Measurements from ENCODE around the gene CYB561D2. TPM values are rescaled to one million over a fixed set of nuclear protein-coding genes. Genes with fewer than 3 reads are reported as not detected.

The CYB561D2 gene
- total RNA-seq, 3 donors from 2014 or later = 31.8 to 35.3 (median 33.1) TPM

- peak overlapping the region; percentile 89 for H3K4me3 Mint-ChIP-seq
- H3K9me3 Mint-ChIP-seq = no peaks in the 10 kb centered on the region
- ATAC-seq (no peak), DNase-seq (no peak)
- no peaks in the 10 kb centered on the region for H3K36me3 Mint-ChIP-seq (ENCODE audit: insufficient read depth)
- no peaks in the 10 kb centered on the region for H3K27me3 Mint-ChIP-seq (ENCODE audit: low read depth)
- peaks cover 43% of the 10 kb centered on the region for H3K4me1 Mint-ChIP-seq (ENCODE audit: low read depth)
Measured at GRCh38 chr3:50319894-50320625, 30.6 kb upstream of the CYB561D2 start.

- H3K9me3 Mint-ChIP-seq = no peaks in the 10 kb centered on the region
- ATAC-seq (peak; percentile 60 to 67), DNase-seq (peak; percentile 55)
- H3K4me3 Mint-ChIP-seq = peak overlapping the region; percentile 89
- no peaks in the 10 kb centered on the region for H3K27me3 Mint-ChIP-seq (ENCODE audit: low read depth)
- H3K36me3 Mint-ChIP-seq (ENCODE audit: insufficient read depth) = peaks cover 3% of the 10 kb centered on the region
- H3K4me1 Mint-ChIP-seq (ENCODE audit: low read depth) = peaks cover 41% of the 10 kb centered on the region
Measured at GRCh38 chr3:50320853-50321335, 29.8 kb upstream of the CYB561D2 start.

GRCh38 chr3:50321336-50322114 is 29.1 kb upstream of the CYB561D2 start:
- H3K27me3 Mint-ChIP-seq (ENCODE audit: low read depth) = no peaks in the 10 kb centered on the region
- peak overlapping the region; percentile 82 for H3K4me3 Mint-ChIP-seq
- H3K4me1 Mint-ChIP-seq (ENCODE audit: low read depth) = peaks cover 39% of the 10 kb centered on the region
- ATAC-seq = peak; percentile 85 to 86
- H3K36me3 Mint-ChIP-seq (ENCODE audit: insufficient read depth) = peaks cover 3% of the 10 kb centered on the region
- DNase-seq = peak; percentile 70
- no peaks in the 10 kb centered on the region for H3K9me3 Mint-ChIP-seq

DNA sequence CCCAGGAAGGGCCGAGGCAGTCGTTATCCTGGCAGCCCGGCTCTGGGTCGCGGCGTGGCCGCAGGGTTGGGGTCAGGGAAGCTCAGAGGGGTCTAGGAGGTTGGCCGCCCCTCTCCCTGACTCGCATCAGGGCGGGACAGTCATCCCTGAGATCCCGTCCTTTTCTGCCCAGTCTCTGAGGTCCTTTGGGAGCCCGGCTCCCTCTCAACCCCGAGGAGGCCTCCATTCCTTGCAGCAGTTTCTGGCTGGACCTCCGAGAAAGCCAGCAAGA is 28.6 kb upstream of the CYB561D2 start:
- Mint-ChIP-seq H3K27me3 (ENCODE audit: low read depth) (no peaks in the 10 kb centered on the region), H3K36me3 (ENCODE audit: insufficient read depth) (peaks cover 3% of the 10 kb centered on the region), H3K4me1 (ENCODE audit: low read depth) (peaks cover 38% of the 10 kb centered on the region), H3K9me3 (no peaks in the 10 kb centered on the region), H3K4me3 (no peak overlapping the region)
- DNase-seq (no peak), ATAC-seq (no peak)

DNA sequence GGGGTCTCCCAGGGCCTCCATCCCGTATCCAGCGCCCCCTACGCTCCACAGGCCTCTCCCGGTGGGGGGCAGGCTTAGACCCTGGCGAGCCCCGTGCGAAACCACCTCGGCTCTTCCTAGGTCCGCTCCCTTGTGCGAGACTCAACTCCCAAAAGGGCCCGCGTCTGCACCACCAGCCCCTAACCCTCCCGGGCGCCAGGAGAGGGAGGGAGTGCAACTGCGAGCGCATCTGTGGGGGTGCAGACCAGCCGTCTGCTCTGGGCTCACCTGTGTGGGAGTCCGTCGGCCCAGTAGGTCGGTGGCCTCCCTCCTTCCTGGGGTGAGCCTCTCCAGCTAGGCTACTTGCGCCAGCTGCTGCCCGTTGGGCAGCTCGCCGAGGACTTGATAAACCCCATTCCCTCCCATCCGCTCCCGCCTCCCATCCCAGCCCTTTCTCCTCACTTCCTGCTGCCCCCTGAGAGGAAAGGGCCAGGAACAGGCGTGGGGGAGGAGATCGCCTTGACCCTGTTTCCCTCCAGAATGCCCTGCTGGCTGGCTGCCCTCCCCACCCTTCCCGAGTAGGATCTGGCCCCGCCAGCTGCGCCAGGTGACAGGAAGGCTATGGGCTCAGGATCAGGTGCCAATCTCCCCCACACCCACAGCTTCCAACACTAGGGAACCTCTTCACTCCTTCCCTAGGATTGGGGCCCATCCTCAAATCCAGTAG is 28.1 kb upstream of the CYB561D2 start, which contains the start of gene HYAL2:
TSS of gene HYAL2 (minus strand) at position 360 of the 706 bp plus-strand sequence. CDS start 2,256 bp downstream, outside the sequence.
- peak within 1 kb of the TSS; percentile 82 for H3K4me3 Mint-ChIP-seq
- peaks cover 38% of the 10 kb centered on the region for H3K4me1 Mint-ChIP-seq (ENCODE audit: low read depth)
- H3K27me3 Mint-ChIP-seq (ENCODE audit: low read depth) = no peaks in the 10 kb centered on the region
- DNase-seq = no peak
- H3K36me3 Mint-ChIP-seq (ENCODE audit: insufficient read depth) = peaks cover 3% of the 10 kb centered on the region
- H3K9me3 Mint-ChIP-seq = no peaks in the 10 kb centered on the region
- ATAC-seq = no peak

DNA sequence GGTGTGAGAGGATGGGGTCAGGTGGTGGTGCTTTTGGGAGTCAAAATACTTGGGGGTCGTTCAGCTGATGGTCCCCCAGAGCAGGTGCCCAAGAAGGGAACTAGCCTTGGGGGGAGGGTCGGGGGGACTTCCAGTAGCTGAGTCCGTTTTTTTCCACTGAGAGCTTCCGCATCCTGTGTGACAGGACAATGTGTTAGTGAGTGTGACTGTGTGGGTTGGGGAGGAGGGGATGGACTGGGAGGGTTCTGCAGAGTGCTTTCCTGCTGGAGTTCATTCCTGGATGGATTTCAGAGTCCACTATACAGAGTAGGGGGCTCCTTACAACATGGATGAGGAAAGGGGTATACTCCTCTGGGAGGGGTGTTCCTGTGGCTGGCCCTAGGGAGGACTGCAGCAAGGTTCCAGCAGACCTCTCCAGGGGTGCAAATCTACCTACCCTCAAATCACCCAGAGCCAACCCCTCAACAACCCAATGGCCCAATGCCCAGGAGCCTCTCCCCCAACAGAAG is 27.5 kb upstream of the CYB561D2 start:
- Mint-ChIP-seq H3K4me1 (ENCODE audit: low read depth) (peaks cover 40% of the 10 kb centered on the region), H3K9me3 (no peaks in the 10 kb centered on the region), H3K27me3 (ENCODE audit: low read depth) (no peaks in the 10 kb centered on the region), H3K36me3 (ENCODE audit: insufficient read depth) (peaks cover 3% of the 10 kb centered on the region), H3K4me3 (no peak overlapping the region)
- no peak for DNase-seq
- ATAC-seq = no peak

- Mint-ChIP-seq H3K27me3 (ENCODE audit: low read depth) (no peaks in the 10 kb centered on the region), H3K4me1 (ENCODE audit: low read depth) (peaks cover 42% of the 10 kb centered on the region), H3K4me3 (no peak overlapping the region), H3K36me3 (ENCODE audit: insufficient read depth) (peaks cover 3% of the 10 kb centered on the region), H3K9me3 (no peaks in the 10 kb centered on the region)
- DNase-seq (no peak), ATAC-seq (no peak)
Measured at GRCh38 chr3:50323614-50324199, 27.0 kb upstream of the CYB561D2 start.

DNA sequence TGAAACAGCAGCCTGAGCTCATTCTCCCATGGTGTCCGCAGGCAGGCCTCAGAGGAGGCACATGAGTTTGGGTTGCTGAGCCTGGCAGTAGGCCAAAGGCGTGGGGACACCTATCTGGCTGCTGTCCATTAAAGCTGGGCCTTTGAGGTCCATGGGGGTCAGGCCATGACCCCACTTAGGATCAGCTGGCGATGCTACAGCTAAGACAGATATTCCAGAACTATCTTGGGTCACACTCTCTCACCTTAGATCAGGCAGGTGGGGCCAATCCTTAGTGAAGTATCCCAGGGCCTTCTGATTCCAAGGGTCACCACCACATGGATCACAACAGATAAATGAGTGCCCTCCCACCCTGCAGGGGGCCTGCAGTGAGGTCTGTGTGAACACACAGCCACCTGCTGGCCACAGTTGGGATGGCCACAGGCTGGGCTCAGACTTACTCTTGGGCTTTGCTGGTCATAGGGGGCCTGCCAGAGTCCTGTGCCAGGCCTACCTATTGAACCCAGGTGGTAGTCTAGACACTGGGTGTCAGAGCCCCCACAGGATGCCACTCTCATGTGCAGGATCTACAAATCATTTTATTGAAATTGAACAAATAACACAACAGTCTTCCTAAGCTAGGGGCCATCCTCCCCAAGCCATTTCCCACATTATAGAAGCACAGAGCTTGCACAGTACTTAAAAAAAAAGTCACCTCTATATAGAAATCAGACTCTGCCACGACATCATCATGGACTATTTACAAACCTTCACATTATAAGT is 26.1 kb upstream of the CYB561D2 start:
- Mint-ChIP-seq H3K4me1 (ENCODE audit: low read depth) (peaks cover 34% of the 10 kb centered on the region), H3K27me3 (ENCODE audit: low read depth) (no peaks in the 10 kb centered on the region), H3K9me3 (no peaks in the 10 kb centered on the region), H3K4me3 (no peak overlapping the region), H3K36me3 (ENCODE audit: insufficient read depth) (peaks cover 3% of the 10 kb centered on the region)
- DNase-seq (peak; percentile 52), ATAC-seq (peak; percentile 21 to 25)

GRCh38 chr3:50325113-50325480 is 25.6 kb upstream of the CYB561D2 start:
- H3K9me3 Mint-ChIP-seq = no peaks in the 10 kb centered on the region
- H3K27me3 Mint-ChIP-seq (ENCODE audit: low read depth) = no peaks in the 10 kb centered on the region
- DNase-seq (no peak), ATAC-seq (no peak)
- peaks cover 29% of the 10 kb centered on the region for H3K4me1 Mint-ChIP-seq (ENCODE audit: low read depth)
- H3K4me3 Mint-ChIP-seq = no peak overlapping the region
- peaks cover 3% of the 10 kb centered on the region for H3K36me3 Mint-ChIP-seq (ENCODE audit: insufficient read depth)

GRCh38 chr3:50325497-50326181 is 25.0 kb upstream of the CYB561D2 start:
- no peak for DNase-seq
- ATAC-seq = no peak
- Mint-ChIP-seq H3K4me3 (no peak overlapping the region), H3K9me3 (no peaks in the 10 kb centered on the region), H3K4me1 (ENCODE audit: low read depth) (peaks cover 24% of the 10 kb centered on the region), H3K27me3 (ENCODE audit: low read depth) (no peaks in the 10 kb centered on the region), H3K36me3 (ENCODE audit: insufficient read depth) (peaks cover 5% of the 10 kb centered on the region)

DNA sequence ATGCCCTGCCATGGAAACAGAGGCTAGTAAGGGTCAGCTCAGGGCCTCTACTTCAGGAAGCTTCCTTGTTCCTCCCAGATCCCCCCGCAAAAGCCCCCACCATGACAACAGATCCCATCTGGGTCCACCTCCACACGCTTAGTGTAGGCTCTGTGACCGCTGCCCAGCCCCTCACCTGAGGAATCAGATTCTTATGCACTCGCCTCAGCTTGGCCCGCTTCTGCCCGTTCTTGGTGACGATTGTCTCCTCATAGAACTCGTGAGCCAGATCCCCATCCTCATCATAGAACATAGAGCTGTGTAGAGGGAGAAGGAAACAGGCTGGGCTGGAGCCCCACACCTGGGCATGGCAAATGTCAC is 24.5 kb upstream of the CYB561D2 start:
- H3K9me3 Mint-ChIP-seq = no peaks in the 10 kb centered on the region
- H3K36me3 Mint-ChIP-seq (ENCODE audit: insufficient read depth) = peaks cover 5% of the 10 kb centered on the region
- H3K4me1 Mint-ChIP-seq (ENCODE audit: low read depth) = peaks cover 23% of the 10 kb centered on the region
- no peaks in the 10 kb centered on the region for H3K27me3 Mint-ChIP-seq (ENCODE audit: low read depth)
- no peak for ATAC-seq
- no peak for DNase-seq
- H3K4me3 Mint-ChIP-seq = peak overlapping the region; percentile 90

GRCh38 chr3:50327129-50327528 is 23.5 kb upstream of the CYB561D2 start:
- Mint-ChIP-seq H3K4me1 (ENCODE audit: low read depth) (peaks cover 23% of the 10 kb centered on the region), H3K27me3 (ENCODE audit: low read depth) (no peaks in the 10 kb centered on the region), H3K4me3 (peak overlapping the region; percentile 90), H3K9me3 (no peaks in the 10 kb centered on the region), H3K36me3 (ENCODE audit: insufficient read depth) (peaks cover 7% of the 10 kb centered on the region)
- DNase-seq (no peak), ATAC-seq (no peak)

Data from activated T-cell treated with anti-CD3 and anti-CD28 coated beads, Interleukin-2, amount 50 U/mL, for 4 hours (primary cell).